Bone marrow (tissue), 2 donors: ENCODE data around the gene ACTL9.
A peak's percentile ranks its signal among the peaks of the same experiment; 100 is the strongest.
"Not testable (repeated sequence)": the region's sequence is repeated elsewhere in the genome, so short reads cannot be mapped to it uniquely, and the experiment has no call there.

ENCODE experiments used
- DNase-seq, 2 donors: peaks; one replicate each; lab custom pipeline; 2025; lab: John Stamatoyannopoulos, UW

Gene ACTL9

GRCh38 chr19:8698433-8699063 lies at the start of gene ACTL9:
Gene ACTL9 (minus strand): TSS chr19:8698795. CDS start chr19:8698701, 94 bp downstream.
- DNase-seq = no peak

GRCh38 chr19:8739291-8740065 lies 40.9 kb upstream of the ACTL9 start:
- DNase-seq = not testable (repeated sequence)

GRCh38 chr19:8738377-8738776 lies 39.8 kb upstream of the ACTL9 start:
- DNase-seq = no peak

- no peak for DNase-seq
Measured at GRCh38 chr19:8731428-8732169, 33.0 kb upstream of the ACTL9 start.

GRCh38 chr19:8724276-8724675 lies 25.7 kb upstream of the ACTL9 start:
- no peak for DNase-seq

GRCh38 chr19:8722032-8722431 lies 23.4 kb upstream of the ACTL9 start:
- no peak for DNase-seq

GRCh38 chr19:8721334-8721733 lies 22.7 kb upstream of the ACTL9 start, which contains the start of gene OR2Z1:
Gene OR2Z1 (plus strand): TSS chr19:8721634. CDS start chr19:8731029, 9,395 bp downstream.
- no peak for DNase-seq

- not testable (repeated sequence) for DNase-seq
Measured at GRCh38 chr19:8710337-8710736, 11.7 kb upstream of the ACTL9 start.

GRCh38 chr19:8705742-8706141 lies 7.1 kb upstream of the ACTL9 start:
- DNase-seq = no peak

- not testable (repeated sequence) for DNase-seq
Measured at GRCh38 chr19:8705304-8705703, 6.7 kb upstream of the ACTL9 start.

- no peak for DNase-seq
Measured at GRCh38 chr19:8703223-8703622, 4.6 kb upstream of the ACTL9 start.

- DNase-seq = peak in 1 of 2 donors; percentile 93
Measured at GRCh38 chr19:8702350-8702749, 3.8 kb upstream of the ACTL9 start.

- no peak for DNase-seq
Measured at GRCh38 chr19:8700956-8701355, 2.4 kb upstream of the ACTL9 start.

- no peak for DNase-seq
Measured at GRCh38 chr19:8699908-8700307, 1.3 kb upstream of the ACTL9 start.

- DNase-seq = no peak
Measured at GRCh38 chr19:8697671-8698432, 743 bp downstream of the ACTL9 start.

- DNase-seq = no peak
Measured at GRCh38 chr19:8696993-8697392, 1.6 kb downstream of the ACTL9 start.

- no peak for DNase-seq
Measured at GRCh38 chr19:8695911-8696310, 2.7 kb downstream of the ACTL9 start.

- no peak for DNase-seq
Measured at GRCh38 chr19:8695501-8695900, 3.1 kb downstream of the ACTL9 start.

- no peak for DNase-seq
Measured at GRCh38 chr19:8690753-8691539, 7.6 kb downstream of the ACTL9 start.

GRCh38 chr19:8688930-8689329 lies 9.7 kb downstream of the ACTL9 start:
- DNase-seq = no peak

GRCh38 chr19:8686549-8686948 lies 12.0 kb downstream of the ACTL9 start:
- no peak for DNase-seq
